Left renal cortex interstitium (tissue), 4 donors: ENCODE results near the gene UBE2A. TPM values are rescaled to one million over a fixed set of nuclear protein-coding genes. Genes with fewer than 3 reads are reported as not detected.

ENCODE experiments used
- DNase-seq, 4 donors: peaks; one replicate each; pipeline ENCODE4 v3.0.0-alpha.2; 2013; ENCODE audit warnings: low read depth in 4 of 4, low spot score in 2 of 4, missing footprints in 1 of 4
- polyA plus RNA-seq, 4 donors: library from polyadenylated mRNA; unstranded; fragments of 120-200 nt; gene quantifications; one replicate each; pipeline ENCODE4 v1.2.1, GENCODE V29; 2013; ENCODE audit not compliant: insufficient read length in 4 of 4

The UBE2A gene
- polyA plus RNA-seq, 4 donors = 86.6 to 98.5 (median 89.3) TPM

- peak; percentile 73 to 88 (median 79) for DNase-seq
Measured at GRCh38 chrX:119606280-119607017, 32.1 kb downstream of the UBE2A start, which contains the start of gene NKRF. Gene NKRF (minus strand): TSS chrX:119606424.

GRCh38 chrX:119607018-119607389 lies 32.6 kb downstream of the UBE2A start:
- no peak for DNase-seq

DNA sequence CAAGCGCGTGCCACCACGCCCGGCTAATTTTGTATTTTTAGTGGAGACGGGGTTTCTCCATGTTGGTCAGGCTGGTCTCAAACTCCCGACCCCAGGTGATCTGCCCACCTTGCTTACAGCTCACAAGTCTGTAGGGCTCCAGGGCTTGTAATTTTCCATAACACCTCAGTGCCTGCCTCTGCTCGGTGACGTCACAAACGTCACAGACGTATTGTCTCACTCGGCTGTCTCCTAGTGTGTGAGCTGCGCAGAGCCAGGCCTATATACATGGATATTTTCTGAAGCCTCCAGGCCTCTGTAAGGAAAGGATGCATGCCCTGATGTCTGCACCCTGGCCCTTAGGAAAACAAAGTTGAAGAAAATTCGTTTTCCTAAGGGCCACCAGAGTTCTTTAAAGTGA lies 40.4 kb downstream of the UBE2A start:
- no peak for DNase-seq

GRCh38 chrX:119617517-119618164 lies 43.3 kb downstream of the UBE2A start:
- no peak for DNase-seq

GRCh38 chrX:119618439-119618838 lies 44.1 kb downstream of the UBE2A start:
- no peak for DNase-seq

- peak in 3 of 4 donors; percentile 58 to 75 (median 61) for DNase-seq
Measured at GRCh38 chrX:119622356-119623232, 48.2 kb downstream of the UBE2A start.

GRCh38 chrX:119624417-119624816 lies 50.1 kb downstream of the UBE2A start:
- DNase-seq = no peak

- no peak for DNase-seq
Measured at GRCh38 chrX:119624951-119625668, 50.7 kb downstream of the UBE2A start.

- DNase-seq = no peak
Measured at GRCh38 chrX:119625843-119626242, 51.5 kb downstream of the UBE2A start.

Other genes with a start within 250 kb of the UBE2A start
- 1 to 10 TPM; 3.1 to 6.7 (median 4.5) TPM for gene SLC25A43, start 175.2 kb upstream of the UBE2A start, polyA plus RNA-seq
- 100 to 1,000 TPM; 308 to 363 (median 338) TPM for gene SLC25A5, start 106.1 kb upstream of the UBE2A start, polyA plus RNA-seq
- 10 to 100 TPM; 28.6 to 37.0 (median 33.0) TPM for gene STEEP1, start 9.2 kb upstream of the UBE2A start, polyA plus RNA-seq
- 10 to 100 TPM; 14.6 to 16.6 (median 15.8) TPM for gene NKRF, start 31.9 kb downstream of the UBE2A start, polyA plus RNA-seq
- 10 to 100 TPM; 61.0 to 68.8 (median 63.8) TPM for gene SEPTIN6, start 118.6 kb downstream of the UBE2A start, polyA plus RNA-seq
- under 1 TPM; 0.40 to 0.79 (median 0.61) TPM for gene SOWAHD, start 184.0 kb downstream of the UBE2A start, polyA plus RNA-seq
- gene RPL39, start 217.1 kb downstream of the UBE2A start, polyA plus RNA-seq = 1,000 to 10,000 TPM; 1,958 to 2,894 (median 2,245) TPM